Upper lobe of left lung (tissue), 4 donors: ENCODE data around the gene GCAT.

Source experiments
- EP300 ChIP-seq, 4 donors: sonication (generic); formaldehyde crosslinking; IDR thresholded peaks; one replicate each; pipeline ENCODE4 v1.5.1; 2017; ENCODE audit warnings: antibody characterized with exemption in 4 of 4, control low read depth in 2 of 4
- TF ChIP-seq, protein P1 (sequence below), 6 experiments: fragments of 450-650 bp in 4 of 6; fragments of 200-600 bp in 2 of 6; sonication (generic) in 2 of 6; IDR thresholded peaks; one replicate each; pipeline ENCODE4 v1.5.1; 2016 to 2019; ENCODE audit warnings: antibody characterized with exemption in 6 of 6

- TF ChIP-seq, protein P1, sequence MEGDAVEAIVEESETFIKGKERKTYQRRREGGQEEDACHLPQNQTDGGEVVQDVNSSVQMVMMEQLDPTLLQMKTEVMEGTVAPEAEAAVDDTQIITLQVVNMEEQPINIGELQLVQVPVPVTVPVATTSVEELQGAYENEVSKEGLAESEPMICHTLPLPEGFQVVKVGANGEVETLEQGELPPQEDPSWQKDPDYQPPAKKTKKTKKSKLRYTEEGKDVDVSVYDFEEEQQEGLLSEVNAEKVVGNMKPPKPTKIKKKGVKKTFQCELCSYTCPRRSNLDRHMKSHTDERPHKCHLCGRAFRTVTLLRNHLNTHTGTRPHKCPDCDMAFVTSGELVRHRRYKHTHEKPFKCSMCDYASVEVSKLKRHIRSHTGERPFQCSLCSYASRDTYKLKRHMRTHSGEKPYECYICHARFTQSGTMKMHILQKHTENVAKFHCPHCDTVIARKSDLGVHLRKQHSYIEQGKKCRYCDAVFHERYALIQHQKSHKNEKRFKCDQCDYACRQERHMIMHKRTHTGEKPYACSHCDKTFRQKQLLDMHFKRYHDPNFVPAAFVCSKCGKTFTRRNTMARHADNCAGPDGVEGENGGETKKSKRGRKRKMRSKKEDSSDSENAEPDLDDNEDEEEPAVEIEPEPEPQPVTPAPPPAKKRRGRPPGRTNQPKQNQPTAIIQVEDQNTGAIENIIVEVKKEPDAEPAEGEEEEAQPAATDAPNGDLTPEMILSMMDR (IDR thresholded peaks at IDR 0.05) = no peak
- TF ChIP-seq EP300 (IDR thresholded peaks at IDR 0.05) = no peak
Observed at GRCh38 chr22:37764622-37765021, 43.1 kb upstream of the GCAT start.
